Superior temporal gyrus (tissue), 1 donor: ENCODE data around the gene HSPA6.
"Not testable (repeated sequence)": the region's sequence is repeated elsewhere in the genome, so short reads cannot be mapped to it uniquely, and the experiment has no call there.

Source experiments
- DNase-seq: peaks from one replicate; pipeline ENCODE4 v3.0.0-alpha.2; 2016; ENCODE audit errors: extremely low spot score

HSPA6 gene

GRCh38 chr1:161503394-161503748 is 21.0 kb upstream of the HSPA6 start:
- no peak for DNase-seq

GRCh38 chr1:161505686-161506085 is 18.7 kb upstream of the HSPA6 start:
- no peak for DNase-seq

GRCh38 chr1:161506336-161507223 is 17.8 kb upstream of the HSPA6 start:
- DNase-seq = no peak

- DNase-seq = no peak
Measured at GRCh38 chr1:161510477-161510876, 13.9 kb upstream of the HSPA6 start.

DNA sequence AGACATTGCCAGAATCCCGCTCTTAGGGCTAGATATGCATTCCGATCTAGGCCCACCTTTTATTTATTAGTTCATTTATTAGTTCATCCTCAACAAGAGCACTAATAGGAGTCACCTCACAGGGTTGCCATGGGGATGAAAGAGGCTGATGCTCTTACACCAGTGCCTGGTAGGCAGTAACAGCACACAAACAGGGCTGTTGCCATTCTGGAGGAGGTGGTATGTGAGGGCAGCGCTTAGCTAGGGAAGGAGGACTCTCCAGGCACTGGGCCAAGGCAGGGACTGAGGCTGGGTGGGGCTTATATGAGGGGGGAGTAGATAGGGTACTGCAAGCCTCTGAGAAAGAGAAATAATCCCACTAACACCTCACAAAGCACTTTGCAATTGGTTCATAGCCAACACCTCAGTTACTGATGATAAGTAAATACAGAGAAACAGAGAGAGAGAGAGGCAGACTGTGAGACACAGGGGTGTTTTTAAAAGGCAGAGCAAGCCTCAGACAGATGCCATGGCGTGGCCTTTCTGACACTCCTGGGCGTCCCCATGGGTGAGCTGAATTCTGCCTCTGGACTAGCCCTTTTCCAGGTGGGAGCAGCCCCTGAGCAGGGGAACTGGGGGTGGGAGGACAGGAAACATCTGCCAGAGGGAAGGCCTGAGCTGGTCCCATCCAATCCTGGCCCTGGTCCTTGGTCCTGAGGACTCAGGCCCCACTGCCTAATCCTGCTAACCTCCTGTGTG is 13.2 kb upstream of the HSPA6 start:
- DNase-seq = no peak

DNA sequence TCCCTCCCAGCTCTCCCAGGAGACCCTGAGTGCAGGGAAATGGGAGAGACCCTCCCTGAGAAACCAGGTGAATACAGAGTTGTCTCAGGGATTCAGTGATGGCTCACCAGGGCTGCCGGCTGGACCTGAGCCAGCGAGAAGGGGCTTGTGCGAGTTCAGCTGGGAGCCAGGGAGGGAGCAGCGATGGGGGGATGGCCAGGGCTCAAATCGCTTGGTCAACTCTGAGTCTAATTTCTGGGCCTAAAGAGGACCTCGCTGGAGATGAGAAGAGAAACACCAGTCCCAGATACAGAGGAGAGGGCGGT is 12.6 kb upstream of the HSPA6 start:
- no peak for DNase-seq

- not testable (repeated sequence) for DNase-seq
Measured at GRCh38 chr1:161512636-161513447, 11.5 kb upstream of the HSPA6 start.

DNA sequence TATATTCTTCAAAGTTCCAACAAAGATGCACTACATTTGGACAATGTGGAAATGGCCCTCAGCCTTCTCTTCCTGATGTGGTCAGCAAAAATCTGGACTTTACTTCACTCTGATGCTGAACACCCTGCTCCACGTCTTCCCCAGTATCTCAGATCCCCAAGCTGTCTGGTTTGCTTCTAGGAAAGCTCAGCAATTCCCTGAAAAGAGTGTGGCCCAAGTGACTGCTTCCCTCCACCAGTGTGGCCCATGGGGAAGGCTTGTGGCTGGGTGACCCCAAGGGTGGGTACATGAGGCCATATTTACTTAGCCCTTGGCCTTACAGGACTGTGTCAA is 10.9 kb upstream of the HSPA6 start:
- DNase-seq = not testable (repeated sequence)

GRCh38 chr1:161513953-161514352 is 10.4 kb upstream of the HSPA6 start:
- not testable (repeated sequence) for DNase-seq

DNA sequence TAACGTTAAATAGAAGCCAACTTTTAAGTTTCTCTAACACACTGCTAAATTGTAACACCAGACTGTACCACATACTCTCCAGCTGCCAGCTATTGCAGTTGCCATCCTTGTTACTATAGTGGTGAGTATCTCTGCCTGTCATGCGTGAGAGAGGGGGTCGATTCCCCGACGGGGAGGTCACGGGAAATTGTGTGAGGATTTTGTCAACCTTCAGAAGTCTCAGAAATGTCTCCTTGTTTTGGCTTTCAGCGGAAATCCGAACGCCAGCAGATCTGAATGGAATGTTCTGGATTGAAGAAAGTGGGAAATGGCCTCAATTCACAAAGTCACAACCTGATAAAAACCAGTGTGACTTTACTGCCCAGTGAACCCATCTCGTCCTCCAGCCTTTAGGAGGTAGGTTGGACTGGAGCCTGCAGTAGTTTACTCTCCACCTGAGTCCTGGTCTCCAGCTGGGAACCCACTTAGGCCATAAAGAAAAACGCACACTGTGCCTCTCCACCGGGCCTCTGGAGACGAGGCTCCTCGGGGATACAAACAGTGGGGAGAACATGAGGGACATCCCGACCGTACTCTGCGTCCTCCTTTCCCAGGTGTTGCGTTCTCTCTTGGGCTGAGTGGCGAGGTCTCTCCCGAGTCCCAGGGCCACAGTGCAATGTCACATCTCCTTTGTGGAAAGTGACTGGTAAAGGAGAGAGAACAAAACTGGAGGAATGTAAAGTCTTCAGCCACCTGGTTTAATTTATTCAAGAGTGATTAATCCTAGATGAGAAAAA is 1.1 kb upstream of the HSPA6 start:
- not testable (repeated sequence) for DNase-seq

DNA sequence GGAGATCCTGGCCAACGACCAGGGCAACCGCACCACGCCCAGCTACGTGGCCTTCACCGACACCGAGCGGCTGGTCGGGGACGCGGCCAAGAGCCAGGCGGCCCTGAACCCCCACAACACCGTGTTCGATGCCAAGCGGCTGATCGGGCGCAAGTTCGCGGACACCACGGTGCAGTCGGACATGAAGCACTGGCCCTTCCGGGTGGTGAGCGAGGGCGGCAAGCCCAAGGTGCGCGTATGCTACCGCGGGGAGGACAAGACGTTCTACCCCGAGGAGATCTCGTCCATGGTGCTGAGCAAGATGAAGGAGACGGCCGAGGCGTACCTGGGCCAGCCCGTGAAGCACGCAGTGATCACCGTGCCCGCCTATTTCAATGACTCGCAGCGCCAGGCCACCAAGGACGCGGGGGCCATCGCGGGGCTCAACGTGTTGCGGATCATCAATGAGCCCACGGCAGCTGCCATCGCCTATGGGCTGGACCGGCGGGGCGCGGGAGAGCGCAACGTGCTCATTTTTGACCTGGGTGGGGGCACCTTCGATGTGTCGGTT is 477 bp downstream of the HSPA6 start:
- not testable (repeated sequence) for DNase-seq

DNA sequence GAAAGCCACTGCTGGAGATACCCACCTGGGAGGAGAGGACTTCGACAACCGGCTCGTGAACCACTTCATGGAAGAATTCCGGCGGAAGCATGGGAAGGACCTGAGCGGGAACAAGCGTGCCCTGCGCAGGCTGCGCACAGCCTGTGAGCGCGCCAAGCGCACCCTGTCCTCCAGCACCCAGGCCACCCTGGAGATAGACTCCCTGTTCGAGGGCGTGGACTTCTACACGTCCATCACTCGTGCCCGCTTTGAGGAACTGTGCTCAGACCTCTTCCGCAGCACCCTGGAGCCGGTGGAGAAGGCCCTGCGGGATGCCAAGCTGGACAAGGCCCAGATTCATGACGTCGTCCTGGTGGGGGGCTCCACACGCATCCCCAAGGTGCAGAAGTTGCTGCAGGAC is 981 bp downstream of the HSPA6 start:
- DNase-seq = not testable (repeated sequence)

GRCh38 chr1:161525918-161526317 is 1.6 kb downstream of the HSPA6 start:
- not testable (repeated sequence) for DNase-seq

- not testable (repeated sequence) for DNase-seq
Measured at GRCh38 chr1:161528550-161528949, 4.2 kb downstream of the HSPA6 start.

DNA sequence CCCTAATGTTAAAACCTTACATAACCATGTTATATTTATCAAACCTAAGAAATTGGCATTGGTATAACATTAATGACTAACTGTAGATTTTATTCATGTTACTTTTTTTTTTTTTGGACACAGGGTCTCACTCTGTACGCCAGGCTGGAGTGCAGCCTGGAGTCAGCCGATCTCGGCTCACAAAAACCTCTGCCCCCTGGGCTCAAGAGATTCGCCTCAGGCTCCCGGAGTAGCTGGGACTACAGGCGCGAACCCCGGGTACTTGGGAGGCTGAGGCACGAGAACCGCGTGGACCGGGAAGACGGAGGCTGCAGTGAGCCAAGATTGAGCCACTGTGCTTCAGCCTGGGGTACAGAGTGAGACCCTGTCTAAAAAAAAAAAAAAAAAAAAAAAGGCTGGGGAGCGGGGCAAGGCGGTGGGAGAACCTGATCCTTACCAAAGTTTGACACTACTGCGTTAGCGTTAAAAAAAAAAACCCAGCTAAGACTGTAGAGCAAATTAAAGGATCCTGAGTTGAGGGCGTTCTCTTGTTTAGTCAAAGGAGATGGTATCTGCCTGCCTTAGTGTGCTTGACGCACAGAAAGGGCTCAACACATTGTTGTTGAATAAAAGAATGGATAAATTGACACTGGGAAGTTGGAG is 5.2 kb downstream of the HSPA6 start:
- not testable (repeated sequence) for DNase-seq

- DNase-seq = peak; percentile 86
Measured at GRCh38 chr1:161530158-161530557, 5.8 kb downstream of the HSPA6 start.

- DNase-seq = peak; percentile 94
Measured at GRCh38 chr1:161530671-161531641, 6.6 kb downstream of the HSPA6 start.

DNA sequence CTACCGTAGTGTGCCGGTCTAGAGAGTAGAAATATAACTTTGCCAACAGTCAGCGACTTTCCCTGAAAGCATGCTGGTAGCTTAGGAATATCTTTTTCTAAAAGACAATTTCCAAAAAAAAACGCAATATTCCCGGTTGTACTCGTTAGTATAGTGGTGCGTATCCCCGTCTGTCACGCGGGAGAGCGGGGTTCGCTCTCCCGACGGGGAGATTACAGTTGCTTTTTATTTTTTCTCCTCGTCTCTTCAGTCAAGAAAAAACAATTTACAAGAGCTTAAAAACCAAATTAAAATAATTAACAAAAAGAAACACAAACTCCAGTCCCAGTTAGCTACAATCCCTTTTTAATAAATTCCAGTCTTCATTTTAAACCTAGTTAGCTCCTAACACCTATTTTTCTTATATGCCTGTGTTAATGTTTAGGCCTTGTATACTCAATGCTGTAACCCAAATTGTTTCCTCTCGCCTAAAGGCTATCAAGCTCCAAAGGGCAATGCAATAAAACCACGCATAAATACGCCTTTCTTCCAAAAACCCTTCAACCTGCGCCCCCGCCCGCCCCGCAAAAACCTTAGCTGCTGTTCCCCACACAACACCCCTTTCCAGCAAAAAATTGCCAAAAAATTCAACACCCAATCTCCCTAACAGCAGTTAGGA is 7.8 kb downstream of the HSPA6 start:
- peak; percentile 77 for DNase-seq
